HG02884 (cell line): Measurements from ENCODE around the gene RNF144A.
"Not testable (repeated sequence)": the region's sequence is repeated elsewhere in the genome, so short reads cannot be mapped to it uniquely, and the experiment has no call there.

Experiments used
- ATAC-seq: cut with Tn5 transposase; IDR thresholded peaks from one replicate; pipeline ENCODE4 v1.9.1; 2021; ENCODE audit warnings: mild to moderate bottlenecking, moderate library complexity; ENCODE audit not compliant: unreplicated experiment

Gene RNF144A

GRCh38 chr2:6917071-6917760 lies at the start of gene RNF144A:
RNF144A (plus strand) TSS chr2:6917412; CDS start chr2:6996927, 79,515 bp downstream.
- peak; percentile 78 for ATAC-seq

- ATAC-seq, result peak; percentile 54
Observed at GRCh38 chr2:6872394-6872793, 44.8 kb upstream of the RNF144A start.

- no peak for ATAC-seq
Observed at GRCh38 chr2:6874032-6874431, 43.2 kb upstream of the RNF144A start.

- ATAC-seq, result no peak
Observed at GRCh38 chr2:6876309-6876708, 40.9 kb upstream of the RNF144A start.

GRCh38 chr2:6877402-6878304 lies 39.6 kb upstream of the RNF144A start, which contains the start of gene RSAD2:
RSAD2 (plus strand) TSS chr2:6877777; CDS start chr2:6877801, 24 bp downstream.
- ATAC-seq, result peak; percentile 77

GRCh38 chr2:6878549-6878948 lies 38.7 kb upstream of the RNF144A start:
- no peak for ATAC-seq

- ATAC-seq, result no peak
Observed at GRCh38 chr2:6879011-6879410, 38.2 kb upstream of the RNF144A start.

GRCh38 chr2:6880200-6880733 lies 36.9 kb upstream of the RNF144A start:
- no peak for ATAC-seq

- ATAC-seq, result no peak
Observed at GRCh38 chr2:6881046-6881445, 36.2 kb upstream of the RNF144A start.

- ATAC-seq, result no peak
Observed at GRCh38 chr2:6881516-6881915, 35.7 kb upstream of the RNF144A start.

- ATAC-seq, result no peak
Observed at GRCh38 chr2:6883448-6884122, 33.6 kb upstream of the RNF144A start.

- ATAC-seq, result no peak
Observed at GRCh38 chr2:6885551-6885950, 31.7 kb upstream of the RNF144A start.

GRCh38 chr2:6885968-6886367 lies 31.2 kb upstream of the RNF144A start:
- no peak for ATAC-seq

GRCh38 chr2:6887751-6888192 lies 29.4 kb upstream of the RNF144A start:
- ATAC-seq, result no peak

- ATAC-seq, result no peak
Observed at GRCh38 chr2:6888724-6889123, 28.5 kb upstream of the RNF144A start.

- ATAC-seq, result no peak
Observed at GRCh38 chr2:6893876-6894482, 23.2 kb upstream of the RNF144A start.

- peak; percentile 72 for ATAC-seq
Observed at GRCh38 chr2:6896930-6897759, 20.1 kb upstream of the RNF144A start.

GRCh38 chr2:6902581-6902980 lies 14.6 kb upstream of the RNF144A start:
- ATAC-seq, result not testable (repeated sequence)

- ATAC-seq, result no peak
Observed at GRCh38 chr2:6905668-6906067, 11.5 kb upstream of the RNF144A start.
